Muscle of leg (tissue), 11 donors: ENCODE data around the gene SPDYE6. TPM values are rescaled to one million over a fixed set of nuclear protein-coding genes. Genes with fewer than 3 reads are reported as not detected.

Experiments used
- DNase-seq: peaks from one replicate; pipeline ENCODE4 v3.0.0; 2013
- H3K27ac ChIP-seq: one replicate; pipeline ENCODE4 v1.5.1; 2013; ENCODE audit warnings: mild to moderate bottlenecking, low read length, control low read depth
- H3K27me3 ChIP-seq: one replicate; pipeline ENCODE4 v1.6.1; 2013; ENCODE audit warnings: low read length; ENCODE audit not compliant: control insufficient read depth, insufficient read depth
- H3K36me3 ChIP-seq: one replicate; pipeline ENCODE4 v1.6.1; 2013; ENCODE audit warnings: low read length; ENCODE audit not compliant: control insufficient read depth, insufficient read depth
- H3K4me1 ChIP-seq: one replicate; pipeline ENCODE4 v1.6.1; 2013; ENCODE audit warnings: low read length; ENCODE audit not compliant: control insufficient read depth, insufficient read depth
- H3K4me3 ChIP-seq: one replicate; pipeline ENCODE4 v1.5.1; 2013; ENCODE audit warnings: low read length, control low read depth
- H3K9me3 ChIP-seq: replicated peaks from 2 replicates; pipeline ENCODE4 v1.6.1; 2013; ENCODE audit warnings: low read depth, low read length; ENCODE audit not compliant: control insufficient read depth
- WGBS: methylation state at CpG from one replicate; pipeline ENCODE4 v1.1.5; 2013; ENCODE audit warnings: missing lambda C conversion rate; ENCODE audit not compliant: insufficient coverage; 5-methylcytosine and 5-hydroxymethylcytosine counted together
- polyA plus RNA-seq, 8 donors: library from polyadenylated mRNA; unstranded; fragments of 120-200 nt; gene quantifications; one replicate each; pipeline versions ENCODE4 v1.2.1 to v1.2.3, GENCODE V29; 2013; ENCODE audit warnings: inconsistent platforms in 1 of 8, low replicate concordance in 1 of 8; ENCODE audit not compliant: insufficient read length in 8 of 8, insufficient read depth in 1 of 8
- total RNA-seq: library from RNA; stranded (reverse); fragments of 120-200 nt; gene quantifications from one replicate; pipeline ENCODE4 v1.2.4, GENCODE V29; 2013

SPDYE6 gene
- total and polyA plus RNA-seq, 9 donors, result 0.85 to 4.9 (median 2.4) TPM; not detected in 1

DNA sequence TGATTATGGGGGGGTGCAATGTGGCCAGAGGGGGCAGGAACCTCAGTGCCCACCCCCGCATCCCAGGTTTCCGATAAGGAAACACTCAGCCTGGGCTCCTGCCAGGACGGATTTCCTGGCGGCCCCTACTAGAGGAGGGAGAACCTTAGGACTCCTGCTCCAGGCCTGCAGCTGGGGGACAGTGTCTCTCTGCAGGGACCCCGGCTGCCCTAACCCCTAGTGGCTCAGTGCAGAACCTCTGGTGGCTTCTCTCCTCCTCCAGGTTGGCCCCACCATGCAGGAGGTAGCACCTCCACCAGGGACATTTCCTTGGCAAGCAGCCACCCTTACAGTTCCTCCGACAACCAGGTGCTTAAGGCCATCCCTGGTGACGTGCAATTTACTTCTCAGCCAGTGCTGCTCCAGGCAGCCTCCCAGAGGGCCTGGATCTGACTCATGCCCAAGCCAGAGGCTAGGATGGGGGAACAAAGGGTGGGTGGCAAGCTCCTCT is 37.7 kb downstream of the SPDYE6 start:
- Histone ChIP-seq H3K4me3 (no peak overlapping the region), H3K4me1 (peaks cover 7% of the 10 kb centered on the region), H3K27me3 (no peaks in the 10 kb centered on the region), H3K27ac (no peak overlapping the region), H3K36me3 (peaks cover 40% of the 10 kb centered on the region), H3K9me3 (no peaks in the 10 kb centered on the region)
- peak; percentile 28 for DNase-seq
- 65% methylated on average over 4 of the region's 7 CpGs for WGBS

DNA sequence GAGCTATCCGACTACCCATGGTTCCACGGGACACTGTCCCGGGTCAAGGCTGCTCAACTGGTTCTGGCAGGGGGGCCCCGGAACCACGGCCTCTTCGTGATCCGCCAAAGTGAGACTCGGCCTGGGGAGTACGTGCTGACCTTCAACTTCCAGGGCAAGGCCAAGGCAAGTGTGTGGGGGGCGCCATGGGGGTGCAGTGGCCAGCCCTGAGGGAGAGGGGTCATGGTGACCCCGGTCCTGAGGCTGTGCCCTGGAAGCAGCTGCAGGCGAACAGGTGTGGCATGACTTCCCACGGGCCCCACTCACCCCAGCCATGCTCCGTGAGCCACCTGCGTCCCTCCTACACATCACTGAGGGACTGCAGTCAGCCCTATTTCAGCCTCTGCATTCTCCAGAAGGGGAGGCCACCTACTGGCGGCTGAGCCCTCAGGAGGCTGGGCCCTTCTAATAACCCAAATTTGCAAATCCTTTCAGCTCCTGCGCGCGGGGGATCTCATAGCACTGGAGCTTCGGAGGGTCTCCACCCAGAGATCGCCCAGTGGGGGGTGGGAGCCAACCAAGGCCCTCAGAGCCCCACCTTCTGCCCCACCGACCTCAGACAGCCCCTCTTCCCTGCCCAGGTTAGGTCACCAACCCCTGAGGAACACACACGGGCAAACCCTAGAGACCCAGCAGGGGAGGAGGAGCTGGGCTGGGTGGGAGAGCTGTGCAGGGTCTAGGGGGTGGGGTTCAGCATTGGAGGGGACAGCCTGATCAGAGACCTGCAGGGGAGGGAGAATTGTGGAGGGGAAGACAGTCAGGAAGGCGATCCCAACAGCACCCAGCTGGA is 38.8 kb downstream of the SPDYE6 start:
- Histone ChIP-seq H3K27me3 (no peaks in the 10 kb centered on the region), H3K4me1 (peaks cover 7% of the 10 kb centered on the region), H3K9me3 (no peaks in the 10 kb centered on the region), H3K27ac (no peak overlapping the region), H3K36me3 (peaks cover 38% of the 10 kb centered on the region), H3K4me3 (no peak overlapping the region)
- 75% methylated on average over 11 of the region's 24 CpGs for WGBS
- no peak for DNase-seq

DNA sequence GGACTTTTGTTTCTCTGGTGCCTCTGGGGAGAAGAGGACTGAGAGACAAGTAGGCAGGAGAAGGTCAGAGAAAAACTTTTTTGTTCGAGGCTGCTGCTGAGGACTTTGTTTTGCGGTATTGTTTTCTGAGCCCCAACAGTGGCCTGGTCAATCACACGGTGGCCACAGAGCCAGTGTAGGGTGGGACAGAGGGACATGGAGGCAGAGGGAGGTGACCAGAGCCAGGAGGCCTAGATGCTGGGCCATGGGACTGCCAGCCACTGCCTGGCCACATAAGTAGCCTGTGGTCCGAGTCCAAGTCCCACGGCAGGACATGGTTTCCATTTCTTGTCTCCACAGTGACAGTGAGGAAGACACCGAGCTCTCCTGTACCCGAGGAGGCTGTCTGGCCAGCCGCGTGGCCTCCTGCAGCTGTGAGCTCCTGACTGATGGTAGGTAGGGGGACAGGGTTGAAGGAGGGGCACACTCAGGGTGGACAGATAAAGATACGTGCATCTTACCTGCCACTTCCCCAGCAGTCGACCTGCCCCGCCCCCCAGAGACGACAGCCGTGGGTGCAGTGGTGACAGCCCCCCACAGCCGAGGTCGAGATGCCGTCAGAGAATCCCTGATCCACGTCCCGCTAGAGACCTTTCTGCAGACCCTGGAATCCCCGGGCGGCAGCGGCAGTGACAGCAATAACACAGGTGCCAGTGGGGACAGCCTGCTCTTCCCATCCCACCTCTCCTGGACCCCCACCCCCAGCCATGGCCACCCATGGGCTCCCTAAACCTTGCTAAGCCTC is 42.1 kb downstream of the SPDYE6 start:
- Histone ChIP-seq H3K4me1 (no peaks in the 10 kb centered on the region), H3K4me3 (no peak overlapping the region), H3K27ac (no peak overlapping the region), H3K36me3 (peaks cover 38% of the 10 kb centered on the region), H3K9me3 (no peaks in the 10 kb centered on the region), H3K27me3 (no peaks in the 10 kb centered on the region)
- WGBS, result 84% methylated on average over 17 of the region's 22 CpGs
- no peak for DNase-seq

DNA sequence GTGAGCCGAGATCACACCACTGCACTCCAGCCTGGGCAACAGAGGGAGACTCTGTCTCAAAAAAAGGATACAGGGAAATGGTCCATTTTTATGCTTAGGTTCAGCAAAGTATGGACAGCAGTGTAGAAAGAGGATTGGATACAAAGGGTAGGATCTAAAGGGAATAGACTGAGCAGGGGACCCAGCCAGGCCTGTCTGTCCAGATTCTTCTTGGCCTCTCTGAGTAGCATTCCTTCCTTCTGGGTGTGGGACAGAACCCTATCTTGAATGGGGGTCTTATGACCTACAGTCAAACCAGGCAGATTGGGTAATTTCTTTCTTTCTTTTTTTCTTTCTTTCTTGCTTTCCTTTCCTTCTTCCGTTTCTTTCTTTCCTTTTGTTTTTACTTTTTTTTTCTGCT is 43.9 kb downstream of the SPDYE6 start:
- Histone ChIP-seq H3K4me3 (no peak overlapping the region), H3K36me3 (peaks cover 46% of the 10 kb centered on the region), H3K27ac (no peak overlapping the region), H3K27me3 (no peaks in the 10 kb centered on the region), H3K4me1 (peaks cover 4% of the 10 kb centered on the region), H3K9me3 (no peaks in the 10 kb centered on the region)
- no peak for DNase-seq
- 83% methylated on average over 1 of the region's 2 CpGs for WGBS

DNA sequence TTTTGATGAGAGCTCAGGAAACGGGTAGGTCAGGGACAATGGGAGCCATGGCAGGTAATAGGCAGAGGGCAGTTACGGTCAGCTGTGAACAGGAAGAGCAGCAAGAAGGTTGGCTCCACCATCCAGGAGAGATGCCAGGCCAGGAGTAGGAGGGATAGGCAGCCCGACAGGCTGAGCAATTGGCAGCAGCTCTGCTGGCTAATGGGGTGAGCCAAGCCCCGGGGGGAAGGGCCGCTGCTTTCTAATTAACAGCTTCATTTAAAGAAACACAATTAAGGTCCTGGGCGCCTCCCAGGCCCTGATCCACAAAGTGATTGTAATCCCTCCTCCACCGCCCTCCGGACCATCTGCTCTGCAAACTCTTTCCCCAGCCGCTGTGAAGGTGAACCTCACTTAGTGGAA is 45.8 kb downstream of the SPDYE6 start:
- 78% methylated on average over 6 of the region's 9 CpGs for WGBS
- peaks cover 44% of the 10 kb centered on the region for H3K36me3 ChIP-seq

DNA sequence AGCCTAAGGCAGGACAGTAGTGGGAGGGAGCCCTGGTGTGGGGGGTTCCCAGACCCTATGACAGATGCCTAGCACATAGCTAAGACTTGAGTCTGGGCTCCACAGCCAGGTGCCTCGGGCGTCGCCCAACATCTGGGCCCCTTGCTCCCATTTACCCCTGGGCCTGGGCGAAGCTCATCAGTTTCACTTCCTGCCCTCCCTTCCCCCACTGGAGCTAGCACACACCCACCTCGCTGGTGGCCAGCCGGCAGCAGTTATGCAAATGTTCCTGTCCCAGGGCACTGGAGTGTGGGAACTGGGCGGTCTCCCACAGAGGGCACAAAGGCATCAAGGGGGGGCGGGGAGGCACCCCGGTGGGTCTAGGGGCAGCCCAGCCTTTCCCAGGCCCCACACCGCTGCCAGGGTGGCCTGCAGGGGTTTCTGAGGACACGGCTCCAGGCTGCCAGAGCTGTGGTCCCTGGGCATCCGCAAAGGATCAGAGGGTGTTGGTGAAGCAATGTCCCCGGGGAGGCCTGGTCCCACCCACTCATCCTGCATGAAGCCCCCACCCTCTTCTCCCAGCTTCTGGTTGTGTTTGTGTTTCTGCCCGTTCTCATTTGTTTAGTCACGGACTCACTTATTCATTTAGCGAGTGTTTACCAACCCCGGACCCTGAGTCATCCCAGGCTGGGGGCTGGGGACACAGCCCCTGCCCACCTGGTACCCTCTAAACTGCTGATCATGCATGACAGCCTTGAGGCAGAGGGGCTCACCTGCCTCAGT is 49.1 kb downstream of the SPDYE6 start:
- peak overlapping the region; percentile 65 for H3K27ac ChIP-seq
- WGBS, result 38% methylated on average over 14 of the region's 17 CpGs

More for the DNA sequence above, 45.8 kb downstream of the SPDYE6 start:
- Histone ChIP-seq H3K27me3 (no peaks in the 10 kb centered on the region), H3K4me3 (no peak overlapping the region), H3K4me1 (peaks cover 16% of the 10 kb centered on the region), H3K27ac (no peak overlapping the region), H3K9me3 (no peaks in the 10 kb centered on the region)
- no peak for DNase-seq

DNA sequence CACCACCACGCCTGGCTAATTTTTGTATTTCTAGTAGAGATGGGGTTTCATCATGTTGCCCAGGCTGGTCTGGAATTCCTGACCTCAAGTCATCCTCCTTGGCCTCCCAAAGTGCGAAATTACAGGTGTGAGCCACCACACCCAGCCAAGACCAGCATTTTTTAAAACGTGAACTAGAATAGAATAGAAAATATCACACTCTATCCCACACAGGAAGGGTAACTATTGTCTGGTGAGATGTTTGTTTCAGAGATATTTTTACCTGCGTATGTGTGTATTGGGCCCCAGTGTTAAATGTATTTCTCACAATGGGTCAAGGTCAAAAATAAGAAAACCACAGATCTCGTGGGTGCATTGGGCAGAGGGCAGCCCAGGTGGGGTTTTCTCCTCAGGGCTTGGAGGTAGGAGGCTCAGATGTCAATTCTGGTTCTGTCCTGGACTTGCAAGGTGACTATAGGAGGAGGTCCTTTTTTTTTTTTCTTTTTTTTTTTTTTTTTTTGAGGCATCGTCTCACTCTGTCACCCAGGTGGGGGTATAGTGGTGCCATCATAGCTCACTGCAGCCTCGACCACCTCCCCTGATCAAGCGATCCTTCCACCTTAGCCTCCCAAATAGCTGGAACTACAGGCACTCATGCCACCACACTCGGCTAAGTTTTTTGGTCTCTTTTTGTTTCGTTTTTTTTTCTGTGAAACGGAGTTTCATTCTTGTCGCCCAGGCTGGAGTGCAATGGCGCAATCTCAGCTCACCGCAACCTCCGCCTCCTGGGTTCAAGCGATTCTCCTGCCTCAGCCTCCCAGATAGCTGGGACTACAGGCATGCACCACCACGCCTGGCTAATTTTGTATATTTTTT is 50.6 kb downstream of the SPDYE6 start:
- Histone ChIP-seq H3K9me3 (no peaks in the 10 kb centered on the region), H3K4me1 (peaks cover 55% of the 10 kb centered on the region), H3K27me3 (peaks cover 3% of the 10 kb centered on the region), H3K36me3 (peaks cover 27% of the 10 kb centered on the region), H3K4me3 (no peak overlapping the region), H3K27ac (peak overlapping the region; percentile 2)
- no peak for DNase-seq
- 91% methylated on average over 7 of the region's 17 CpGs for whole genome bisulfite sequencing

More for the DNA sequence above, 49.1 kb downstream of the SPDYE6 start:
- DNase-seq, result peak; percentile 70
- Histone ChIP-seq H3K36me3 (peaks cover 31% of the 10 kb centered on the region), H3K9me3 (no peaks in the 10 kb centered on the region), H3K4me3 (no peak overlapping the region), H3K4me1 (peaks cover 49% of the 10 kb centered on the region), H3K27me3 (no peaks in the 10 kb centered on the region)

DNA sequence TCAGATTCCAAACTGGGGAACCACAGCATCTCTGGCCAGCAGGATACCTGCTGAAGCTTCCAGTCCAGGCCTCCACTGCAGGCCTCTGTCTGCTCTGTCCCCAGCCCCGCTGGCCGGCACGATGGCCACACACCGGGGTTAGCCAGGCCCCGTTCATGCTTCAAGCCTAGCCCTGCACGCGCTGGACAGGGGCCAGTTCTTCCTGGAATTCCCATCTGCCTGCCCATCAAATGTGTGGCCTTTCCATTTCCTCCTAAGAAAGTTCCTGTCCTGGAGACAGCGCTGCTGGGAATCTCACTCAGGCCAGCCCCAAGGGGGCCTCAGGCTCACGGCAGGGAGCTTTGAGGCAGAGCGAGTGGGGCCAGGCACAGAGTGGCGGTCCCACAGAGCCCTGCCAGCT is 51.6 kb downstream of the SPDYE6 start:
- Histone ChIP-seq H3K4me3 (no peak overlapping the region), H3K27me3 (peaks cover 8% of the 10 kb centered on the region), H3K27ac (peak overlapping the region; percentile 92), H3K36me3 (peaks cover 19% of the 10 kb centered on the region), H3K9me3 (no peaks in the 10 kb centered on the region), H3K4me1 (peaks cover 64% of the 10 kb centered on the region)
- 44% methylated on average over 10 of the region's 11 CpGs for WGBS
- peak; percentile 69 for DNase-seq

DNA sequence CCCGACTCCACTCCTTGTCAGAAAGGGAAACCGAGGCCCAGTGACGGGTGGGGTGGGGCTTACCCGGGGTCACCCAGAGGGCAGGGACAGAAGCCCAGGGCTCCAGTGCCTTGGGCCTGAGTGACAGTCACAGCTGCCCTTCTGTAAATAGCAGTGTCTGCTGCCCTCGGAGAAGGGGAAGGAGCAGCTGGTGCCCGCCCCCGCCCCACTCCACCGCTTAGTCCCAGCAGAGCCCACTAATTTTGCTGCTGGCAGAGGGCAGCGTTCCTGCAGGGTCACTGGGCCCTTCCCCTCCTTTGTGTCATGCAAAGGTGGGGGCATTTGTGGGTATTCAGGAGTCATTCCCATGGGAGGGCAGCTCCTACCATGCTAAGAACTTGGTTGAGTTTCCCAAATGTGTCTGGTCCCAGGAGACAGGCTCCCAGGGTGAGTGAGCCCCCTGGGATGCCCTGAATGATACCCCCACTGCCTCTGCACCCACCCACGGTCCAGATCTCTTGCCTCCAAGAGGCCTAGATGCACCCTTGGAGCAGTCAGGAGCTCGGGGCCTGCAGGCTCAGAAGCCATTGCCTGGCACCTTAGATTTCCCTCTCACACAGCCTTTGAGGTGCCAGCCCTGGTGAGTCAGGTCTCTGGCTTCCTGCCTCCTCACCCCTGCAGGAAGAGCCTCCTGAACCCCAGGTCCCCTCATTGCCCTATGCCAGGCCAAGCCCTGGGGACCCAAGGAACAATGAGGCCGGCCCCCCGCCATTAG is 52.4 kb downstream of the SPDYE6 start:
- H3K9me3 ChIP-seq, result no peaks in the 10 kb centered on the region
- peak; percentile 93 for DNase-seq
- 75% methylated on average over 7 of the region's 13 CpGs for WGBS
- H3K27ac ChIP-seq, result peak overlapping the region; percentile 96
- peaks cover 13% of the 10 kb centered on the region for H3K36me3 ChIP-seq
- H3K4me1 ChIP-seq, result peaks cover 69% of the 10 kb centered on the region
- H3K27me3 ChIP-seq, result peaks cover 10% of the 10 kb centered on the region
- H3K4me3 ChIP-seq, result no peak overlapping the region
